Prostate gland (tissue), 2 donors: ENCODE data around the gene C16orf74. TPM values are rescaled to one million over a fixed set of nuclear protein-coding genes. Genes with fewer than 3 reads are reported as not detected.

Experiments
- DNase-seq: peaks from one replicate; pipeline ENCODE4 v3.0.0-alpha.2; 2019; ENCODE audit warnings: low spot score
- H3K27ac ChIP-seq, 2 donors: fragments of 200-600 bp; sonication (generic); 2 replicates each; pipeline ENCODE4 v1.5.1; 2017 to 2019
- H3K27me3 ChIP-seq: fragments of 200-600 bp; sonication (generic); replicated peaks from 2 replicates; pipeline ENCODE4 v1.5.1; 2019; ENCODE audit not compliant: insufficient read depth
- H3K36me3 ChIP-seq, 2 donors: fragments of 200-600 bp; sonication (generic); 1 replicate in 1 of 2; 2 replicates in 1 of 2; pipeline versions ENCODE4 v1.5.1 to v1.8.1; 2017 to 2019
- H3K4me1 ChIP-seq: fragments of 200-600 bp; sonication (generic); replicated peaks from 2 replicates; pipeline ENCODE4 v1.5.1; 2019
- H3K4me3 ChIP-seq, 2 donors: fragments of 200-600 bp; sonication (generic); 2 replicates each; pipeline ENCODE4 v1.5.1; 2017 to 2019
- H3K9me3 ChIP-seq: fragments of 200-600 bp; sonication (generic); 2 replicates; pipeline ENCODE4 v1.5.1; 2017
- CTCF ChIP-seq, 4 experiments: fragments of 200-600 bp in 2 of 4; fragments of 450-650 bp in 2 of 4; sonication (generic) in 2 of 4; IDR thresholded peaks; 1 replicate in 3 of 4; 2 replicates in 1 of 4; pipeline ENCODE4 v1.5.1; 2016 to 2019; ENCODE audit warnings: antibody characterized with exemption in 4 of 4, mild to moderate bottlenecking in 2 of 4, moderate library complexity in 2 of 4
- POLR2A ChIP-seq: fragments of 450-650 bp; IDR thresholded peaks from one replicate; pipeline ENCODE4 v1.6.1; 2016; ENCODE audit warnings: antibody characterized with exemption, mild to moderate bottlenecking
- POLR2AphosphoS5 ChIP-seq: sonication (generic); formaldehyde crosslinking; IDR thresholded peaks from one replicate; pipeline ENCODE4 v1.6.1; 2017; ENCODE audit warnings: antibody characterized with exemption
- WGBS: methylation state at CpG from one replicate; pipeline ENCODE4 v1.1.5; 2018; 5-methylcytosine and 5-hydroxymethylcytosine counted together
- intact Hi-C: fragments of 100-400 bp; cut with DNase I; formaldehyde crosslinking; loops from one replicate; pipeline ENCODE4 v1.14.2; 2022
- total RNA-seq, 2 donors: library from RNA; depleted of rRNA; stranded (reverse); fragments of >200 nt; gene quantifications; one replicate each; pipeline ENCODE4 v1.1.0, GENCODE V29; 2016

Gene C16orf74
- total RNA-seq, 2 donors from 2014 or later: 17.4 to 19.3 TPM

GRCh38 chr16:85678016-85678415 lies 72.9 kb downstream of the C16orf74 start:
- H3K36me3 ChIP-seq: no peaks in the 10 kb centered on the region
- peaks cover 15% of the 10 kb centered on the region for H3K4me1 ChIP-seq
- H3K27ac ChIP-seq: no peak overlapping the region
- H3K27me3 ChIP-seq: no peaks in the 10 kb centered on the region
- WGBS: 86% methylated on average over 8 of the region's 8 CpGs
- TF ChIP-seq CTCF (IDR thresholded peaks at IDR 0.05) (no peak), POLR2AphosphoS5 (no peak), POLR2A (no peak)
- H3K4me3 ChIP-seq: no peak overlapping the region
- no peaks in the 10 kb centered on the region for H3K9me3 ChIP-seq
- intact Hi-C loops: no loop called here
- no peak for DNase-seq

- Histone ChIP-seq H3K9me3 (no peaks in the 10 kb centered on the region), H3K4me3 (no peak overlapping the region), H3K27me3 (no peaks in the 10 kb centered on the region), H3K27ac (no peak overlapping the region), H3K4me1 (peaks cover 15% of the 10 kb centered on the region), H3K36me3 (no peaks in the 10 kb centered on the region)
- intact Hi-C loops: no loop called here
- TF ChIP-seq POLR2AphosphoS5: no peak
- DNase-seq: no peak
- WGBS: 89% methylated on average over 6 of the region's 6 CpGs
Observed at GRCh38 chr16:85677383-85677967, 73.4 kb downstream of the C16orf74 start.

GRCh38 chr16:85676466-85676865 lies 74.4 kb downstream of the C16orf74 start:
- peaks cover 0 to 9% of the 10 kb centered on the region in 2 donors for H3K36me3 ChIP-seq

GRCh38 chr16:85675251-85675874 lies 75.5 kb downstream of the C16orf74 start:
- Histone ChIP-seq H3K9me3 (no peaks in the 10 kb centered on the region), H3K36me3 (peaks cover 0 to 9% of the 10 kb centered on the region in 2 donors), H3K27ac (peak overlapping the region in 1 of 2 donors; percentile 72), H3K4me1 (peaks cover 15% of the 10 kb centered on the region), H3K27me3 (no peaks in the 10 kb centered on the region), H3K4me3 (no peak overlapping the region)
- intact Hi-C loops: no loop called here
- TF ChIP-seq POLR2A (no peak), CTCF (IDR thresholded peaks at IDR 0.05) (peak in 3 of 4 experiments; percentile 25 to 51 (median 49)), POLR2AphosphoS5 (no peak)
- WGBS: 55% methylated on average over 4 of the region's 4 CpGs
- DNase-seq: no peak

More at GRCh38 chr16:85676466-85676865, 74.4 kb downstream of the C16orf74 start:
- DNase-seq: no peak
- no peak for TF ChIP-seq POLR2AphosphoS5
- TF ChIP-seq CTCF (IDR thresholded peaks at IDR 0.05): no peak
- no peak for TF ChIP-seq POLR2A
- 92% methylated on average over 7 of the region's 7 CpGs for WGBS
- no peaks in the 10 kb centered on the region for H3K27me3 ChIP-seq
- no peaks in the 10 kb centered on the region for H3K9me3 ChIP-seq
- H3K4me3 ChIP-seq: no peak overlapping the region
- intact Hi-C loops: no loop called here
- H3K4me1 ChIP-seq: peaks cover 15% of the 10 kb centered on the region
- no peak overlapping the region for H3K27ac ChIP-seq

- H3K36me3 ChIP-seq: peaks cover 0 to 9% of the 10 kb centered on the region in 2 donors
- H3K9me3 ChIP-seq: no peaks in the 10 kb centered on the region
- 85% methylated on average over 6 of the region's 6 CpGs for WGBS
- H3K4me1 ChIP-seq: peaks cover 15% of the 10 kb centered on the region
- no peak for TF ChIP-seq POLR2A
- no peak for TF ChIP-seq POLR2AphosphoS5
- no peak for TF ChIP-seq CTCF (IDR thresholded peaks at IDR 0.05)
- no peaks in the 10 kb centered on the region for H3K27me3 ChIP-seq
- no peak for DNase-seq
- peak overlapping the region; percentile 71 to 72 for H3K27ac ChIP-seq
- intact Hi-C loops: loop anchor here (5.0 kb wide), 1 partner anchor 42 kb away; no protein-coding TSS in a partner anchor
- no peak overlapping the region for H3K4me3 ChIP-seq
Observed at GRCh38 chr16:85674828-85675227, 76.1 kb downstream of the C16orf74 start.
